OCI-LY3 (cell line): ENCODE results near the gene HHLA2.
A peak's percentile ranks its signal among the peaks of the same experiment; 100 is the strongest.

Source experiments
- H2AFZ ChIP-seq: fragments of 200-600, 300-600 bp; shearing (Covaris generic); 2 replicates; pipeline ENCODE4 v1.6.0; 2014; ENCODE audit warnings: antibody characterized with exemption, low read depth, low read length
- H3K27ac ChIP-seq: fragments of 200-600, 300-600 bp; sonication (generic); 2 replicates; pipeline ENCODE4 v1.5.1; 2014; ENCODE audit warnings: mild to moderate bottlenecking, low read length, moderate library complexity, mixed read lengths
- H3K27me3 ChIP-seq: fragments of 200-600, 300-600 bp; sonication (generic); 2 replicates; pipeline ENCODE4 v1.6.1; 2014; ENCODE audit warnings: low read depth, low read length, mixed read lengths
- H3K36me3 ChIP-seq: fragments of 200-600, 300-600 bp; sonication (generic); replicated peaks from 2 replicates; pipeline ENCODE3; 2014; ENCODE audit warnings: low read depth, low read length, mixed read lengths
- H3K4me1 ChIP-seq: fragments of 300-600, 200-600 bp; sonication (generic); 2 replicates; pipeline ENCODE4 v1.6.1; 2014; ENCODE audit warnings: low read length, mixed read lengths
- H3K4me2 ChIP-seq: fragments of 200-600, 300-600 bp; sonication (generic); 2 replicates; pipeline ENCODE4 v1.6.1; 2014; ENCODE audit warnings: low read length, mixed read lengths
- H3K4me3 ChIP-seq: fragments of 300-600, 200-600 bp; sonication (generic); 2 replicates; pipeline ENCODE4 v1.5.1; 2014; ENCODE audit warnings: antibody characterized with exemption, mild to moderate bottlenecking, low read length, moderate library complexity
- H3K79me2 ChIP-seq: fragments of 300-600, 200-600 bp; shearing (Covaris generic); 2 replicates; pipeline ENCODE4 v1.6.1; 2014; ENCODE audit warnings: mild to moderate bottlenecking, low read length, mixed read lengths
- H3K9ac ChIP-seq: fragments of 300-600, 200-600 bp; shearing (Covaris generic); 2 replicates; pipeline ENCODE4 v1.6.0; 2014; ENCODE audit warnings: mild to moderate bottlenecking, low read length, moderate library complexity
- H3K9me3 ChIP-seq: fragments of 200-600, 300-600 bp; shearing (Covaris generic); 2 replicates; pipeline ENCODE4 v1.6.1; 2014; ENCODE audit warnings: low read length, mixed read lengths; ENCODE audit not compliant: insufficient read depth
- H4K20me1 ChIP-seq: fragments of 200-600, 300-600 bp; sonication (generic); 2 replicates; pipeline ENCODE4 v1.6.1; 2016; ENCODE audit warnings: low read length, mixed read lengths; ENCODE audit not compliant: insufficient read depth
- EZH2phosphoT487 ChIP-seq: fragments of 200-600 bp; shearing (Covaris generic); IDR thresholded peaks from 2 replicates; pipeline ENCODE4 v1.6.1; 2018; ENCODE audit warnings: antibody characterized with exemption, mixed run types, low read depth
- TF ChIP-seq, protein P1 (sequence below): fragments of 200-600, 300-600 bp; sonication (generic); IDR thresholded peaks from 2 replicates; pipeline ENCODE4 v1.5.1; 2014; ENCODE audit warnings: antibody characterized with exemption, low read length, low read depth

HHLA2 gene

GRCh38 chr3:108319428-108320082 is 23.2 kb downstream of the HHLA2 start:
- H2AFZ ChIP-seq: no peak overlapping the region
- no peaks in the 10 kb centered on the region for H3K79me2 ChIP-seq
- no peak overlapping the region for H3K27ac ChIP-seq
- TF ChIP-seq, protein P1, sequence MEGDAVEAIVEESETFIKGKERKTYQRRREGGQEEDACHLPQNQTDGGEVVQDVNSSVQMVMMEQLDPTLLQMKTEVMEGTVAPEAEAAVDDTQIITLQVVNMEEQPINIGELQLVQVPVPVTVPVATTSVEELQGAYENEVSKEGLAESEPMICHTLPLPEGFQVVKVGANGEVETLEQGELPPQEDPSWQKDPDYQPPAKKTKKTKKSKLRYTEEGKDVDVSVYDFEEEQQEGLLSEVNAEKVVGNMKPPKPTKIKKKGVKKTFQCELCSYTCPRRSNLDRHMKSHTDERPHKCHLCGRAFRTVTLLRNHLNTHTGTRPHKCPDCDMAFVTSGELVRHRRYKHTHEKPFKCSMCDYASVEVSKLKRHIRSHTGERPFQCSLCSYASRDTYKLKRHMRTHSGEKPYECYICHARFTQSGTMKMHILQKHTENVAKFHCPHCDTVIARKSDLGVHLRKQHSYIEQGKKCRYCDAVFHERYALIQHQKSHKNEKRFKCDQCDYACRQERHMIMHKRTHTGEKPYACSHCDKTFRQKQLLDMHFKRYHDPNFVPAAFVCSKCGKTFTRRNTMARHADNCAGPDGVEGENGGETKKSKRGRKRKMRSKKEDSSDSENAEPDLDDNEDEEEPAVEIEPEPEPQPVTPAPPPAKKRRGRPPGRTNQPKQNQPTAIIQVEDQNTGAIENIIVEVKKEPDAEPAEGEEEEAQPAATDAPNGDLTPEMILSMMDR: no peak
- TF ChIP-seq EZH2phosphoT487: no peak
- no peak overlapping the region for H3K4me3 ChIP-seq
- no peaks in the 10 kb centered on the region for H3K9me3 ChIP-seq
- H3K9ac ChIP-seq: no peak overlapping the region
- H3K4me1 ChIP-seq: peaks cover 3% of the 10 kb centered on the region; the same call in 1 of the 2 replicates
- no peaks in the 10 kb centered on the region for H3K27me3 ChIP-seq
- no peaks in the 10 kb centered on the region for H3K36me3 ChIP-seq
- H4K20me1 ChIP-seq: no peaks in the 10 kb centered on the region
- H3K4me2 ChIP-seq: no peak overlapping the region

DNA sequence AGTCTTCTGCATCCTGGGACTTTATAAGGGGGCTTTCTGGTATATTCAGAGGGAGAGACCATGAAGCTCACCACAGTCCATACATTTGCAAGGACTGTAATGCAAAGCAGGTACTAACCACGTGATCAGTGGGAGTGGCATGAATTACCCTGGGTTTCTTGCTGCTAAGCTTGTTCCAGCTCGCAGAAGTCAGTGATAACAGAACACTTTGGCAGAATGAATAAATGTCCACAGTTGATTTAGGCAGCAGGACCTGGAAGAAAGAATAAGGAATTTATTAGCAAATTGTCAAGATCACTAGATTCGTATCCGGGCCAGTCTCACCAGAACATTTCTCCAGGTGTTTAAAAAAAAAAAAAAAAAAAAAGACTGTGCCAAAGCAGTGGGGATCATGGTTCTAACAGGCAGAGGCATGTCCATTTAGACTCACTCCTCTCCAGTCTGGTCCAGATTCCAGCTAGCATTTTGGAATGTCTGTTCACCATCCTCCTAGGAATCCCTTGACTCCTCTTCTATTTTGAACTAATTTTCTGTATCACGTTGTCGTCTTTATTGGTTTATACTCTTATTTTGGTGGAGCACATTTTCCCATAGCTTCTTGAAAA is 24.5 kb downstream of the HHLA2 start:
- no peaks in the 10 kb centered on the region for H3K36me3 ChIP-seq
- H2AFZ ChIP-seq: no peak overlapping the region
- H3K4me2 ChIP-seq: no peak overlapping the region
- no peak overlapping the region for H3K27ac ChIP-seq
- H3K9me3 ChIP-seq: no peaks in the 10 kb centered on the region
- no peak overlapping the region for H3K4me3 ChIP-seq
- H3K79me2 ChIP-seq: no peaks in the 10 kb centered on the region
- TF ChIP-seq, protein P1: no peak
- TF ChIP-seq EZH2phosphoT487: no peak
- peaks cover 3% of the 10 kb centered on the region; the same call in 1 of the 2 replicates for H3K4me1 ChIP-seq
- H3K9ac ChIP-seq: no peak overlapping the region
- no peaks in the 10 kb centered on the region for H3K27me3 ChIP-seq
- H4K20me1 ChIP-seq: no peaks in the 10 kb centered on the region

GRCh38 chr3:108322352-108322751 is 26.0 kb downstream of the HHLA2 start:
- no peak overlapping the region for H2AFZ ChIP-seq
- no peaks in the 10 kb centered on the region for H4K20me1 ChIP-seq
- no peak overlapping the region for H3K27ac ChIP-seq
- H3K9ac ChIP-seq: no peak overlapping the region
- no peaks in the 10 kb centered on the region for H3K79me2 ChIP-seq
- no peaks in the 10 kb centered on the region for H3K9me3 ChIP-seq
- H3K4me2 ChIP-seq: 0 out of 2 replicates have a peak overlapping the region, but pooled peaks have one; percentile 10
- H3K27me3 ChIP-seq: no peaks in the 10 kb centered on the region
- no peaks in the 10 kb centered on the region for H3K36me3 ChIP-seq
- TF ChIP-seq, protein P1: peak; percentile 65
- no peak for TF ChIP-seq EZH2phosphoT487
- no peak overlapping the region for H3K4me3 ChIP-seq
- H3K4me1 ChIP-seq: peaks cover 3% of the 10 kb centered on the region; the same call in 1 of the 2 replicates

GRCh38 chr3:108324177-108324576 is 27.8 kb downstream of the HHLA2 start:
- Histone ChIP-seq H3K27me3 (no peaks in the 10 kb centered on the region), H3K4me2 (no peak overlapping the region), H3K9ac (no peak overlapping the region), H3K27ac (no peak overlapping the region), H2AFZ (no peak overlapping the region), H3K79me2 (no peaks in the 10 kb centered on the region), H3K4me3 (no peak overlapping the region), H4K20me1 (no peaks in the 10 kb centered on the region), H3K4me1 (peaks cover 3% of the 10 kb centered on the region; the same call in 1 of the 2 replicates), H3K9me3 (no peaks in the 10 kb centered on the region), H3K36me3 (no peaks in the 10 kb centered on the region)
- TF ChIP-seq, protein P1: no peak
- no peak for TF ChIP-seq EZH2phosphoT487
